Endothelial cell of umbilical vein (primary cell): Measurements from ENCODE around the gene CLIC1. TPM values are rescaled to one million over a fixed set of nuclear protein-coding genes. Genes with fewer than 3 reads are reported as not detected.

Experiments
- BruUV-seq: library from RNA; stranded (reverse); fragments of 400-500 nt; replicated peaks from 2 replicates; lab custom pipeline; 2021; lab: Mats Ljungman, UMichigan
- CTCF ChIA-PET: fragments of 300-600, 350-600 bp; sonication (Branson Sonifier 250); formaldehyde crosslinking; loops from one replicate; lab custom pipeline; 2021; ENCODE audit warnings: antibody characterized with exemption, inconsistent platforms; lab: Charles Lee
- POLR2A ChIA-PET: fragments of 300-600, 350-600 bp; sonication (Branson Sonifier 250); formaldehyde crosslinking; loops from one replicate; lab custom pipeline; 2021; ENCODE audit warnings: antibody characterized with exemption, inconsistent platforms; lab: Charles Lee
- DNase-seq: peaks from one replicate; pipeline ENCODE4 v3.0.0-alpha.2; 2011; ENCODE audit warnings: low read depth, low spot score
- FAIRE-seq: peaks from 2 replicates; lab custom pipeline; 2011; peaks lifted over from hg19 to GRCh38; lab: Jason Lieb, UNC
- H2AFZ ChIP-seq: 2 replicates; pipeline ENCODE4 v1.6.0; 2012; ENCODE audit warnings: low read depth, low read length, control low read depth, inconsistent platforms
- H3K27ac ChIP-seq: 2 replicates; pipeline ENCODE4 v1.5.1; 2011; ENCODE audit warnings: low read depth, mild to moderate bottlenecking, control low read depth, low read length, moderate library complexity; ENCODE audit not compliant: insufficient read depth
- H3K27me3 ChIP-seq, 2 experiments: 2 replicates each; pipeline versions ENCODE4 v1.6.0 to v1.6.1; 2011; ENCODE audit warnings: low read length in 2 of 2, mixed read lengths in 1 of 2; ENCODE audit not compliant: control insufficient read depth in 2 of 2, insufficient read depth in 2 of 2
- H3K36me3 ChIP-seq, 2 experiments: 2 replicates in 1 of 2; 3 replicates in 1 of 2; pipeline ENCODE4 v1.5.1; 2011; ENCODE audit warnings: low read length in 2 of 2, mild to moderate bottlenecking in 1 of 2, moderate library complexity in 1 of 2; ENCODE audit not compliant: control insufficient read depth in 2 of 2, insufficient read depth in 2 of 2; ENCODE audit errors: extremely low read depth in 1 of 2
- H3K4me1 ChIP-seq: 3 replicates; pipeline ENCODE4 v1.5.1; 2011; ENCODE audit warnings: mild to moderate bottlenecking, low read length; ENCODE audit not compliant: control insufficient read depth, insufficient read depth; ENCODE audit errors: extremely low read depth
- H3K4me2 ChIP-seq: 2 replicates; pipeline ENCODE4 v1.6.1; 2011; ENCODE audit warnings: low read length, control low read depth, mixed read lengths; ENCODE audit not compliant: insufficient read depth
- H3K4me3 ChIP-seq, 3 experiments: fragments of 200-600 bp in 1 of 3; sonication (generic), shearing (Covaris generic) in 1 of 3; replicated peaks in 1 of 3; 2 replicates each; pipeline ENCODE4 v1.5.1; 2011 to 2016; ENCODE audit warnings: control low read depth in 3 of 3, low read length in 3 of 3, mild to moderate bottlenecking in 2 of 3, inconsistent platforms in 1 of 3, low read depth in 1 of 3, moderate library complexity in 1 of 3; ENCODE audit not compliant: insufficient read depth in 1 of 3
- H3K79me2 ChIP-seq: 2 replicates; pipeline ENCODE4 v1.6.0; 2012; ENCODE audit warnings: low read length, inconsistent platforms; ENCODE audit not compliant: control insufficient read depth, insufficient read depth
- H3K9ac ChIP-seq: replicated peaks from 2 replicates; pipeline ENCODE3; 2011; ENCODE audit warnings: low read length, control low read depth; ENCODE audit not compliant: insufficient read depth; ENCODE audit errors: extremely low read depth
- H3K9me1 ChIP-seq: replicated peaks from 3 replicates; pipeline ENCODE4 v1.6.0; 2011; ENCODE audit warnings: mild to moderate bottlenecking, low read length; ENCODE audit not compliant: control insufficient read depth, insufficient read depth; ENCODE audit errors: extremely low read depth
- H3K9me3 ChIP-seq: replicated peaks from 2 replicates; pipeline ENCODE4 v1.5.1; 2012; ENCODE audit warnings: low read length, inconsistent platforms; ENCODE audit not compliant: control insufficient read depth, insufficient read depth
- H4K20me1 ChIP-seq: replicated peaks from 2 replicates; pipeline ENCODE3; 2011; ENCODE audit warnings: mild to moderate bottlenecking, low read length; ENCODE audit not compliant: control insufficient read depth, insufficient read depth; ENCODE audit errors: extremely low read depth
- EZH2 ChIP-seq: IDR thresholded peaks from 2 replicates; pipeline ENCODE4 v1.6.1; 2012; ENCODE audit warnings: borderline replicate concordance, low read depth, mild to moderate bottlenecking, moderate library complexity, low read length, inconsistent platforms; ENCODE audit not compliant: severe bottlenecking
- FOS ChIP-seq: IDR thresholded peaks from 2 replicates; pipeline ENCODE4 v1.6.1; 2011; ENCODE audit warnings: mild to moderate bottlenecking, low read length, moderate library complexity, borderline replicate concordance; ENCODE audit not compliant: insufficient read depth
- JUN ChIP-seq: IDR thresholded peaks from 2 replicates; pipeline ENCODE4 v1.6.1; 2011; ENCODE audit warnings: borderline replicate concordance, low read depth; ENCODE audit not compliant: insufficient read length, insufficient read depth
- MAX ChIP-seq: IDR thresholded peaks from 2 replicates; pipeline ENCODE4 v1.6.1; 2011; ENCODE audit not compliant: insufficient read depth, insufficient read length
- MYC ChIP-seq: IDR thresholded peaks from one replicate; pipeline ENCODE4 v1.6.1; 2011; ENCODE audit warnings: mild to moderate bottlenecking, low read depth, low read length
- POLR2A ChIP-seq: IDR thresholded peaks from 2 replicates; pipeline ENCODE4 v1.6.1; 2012; ENCODE audit warnings: low read depth, mild to moderate bottlenecking, control low read depth, low read length
- dilution Hi-C: fragments of 300-500 bp; cut with MboI; formaldehyde crosslinking; loops from one replicate; pipeline ENCODE4 v1.15.0; 2019; ENCODE audit warnings: low sequenced_read_pairs; ENCODE audit not compliant: extremely low pct_ligation_motif_present
- intact Hi-C: fragments of 100-400 bp; cut with micrococcal nuclease; formaldehyde crosslinking; loops from one replicate; pipeline ENCODE4 v1.10.0; 2022
- polyA plus RNA-seq, 4 experiments: library from polyadenylated mRNA; depleted of rRNA in 3 of 4; stranded (reverse) in 3 of 4; unstranded in 1 of 4; fragments of >200 nt; gene quantifications; 2 replicates each; pipeline versions ENCODE4 v1.2.1 to v1.2.3, GENCODE V29; 2011 to 2012; ENCODE audit warnings: missing spikeins in 1 of 4
- total RNA-seq: library from RNA; stranded (reverse); gene quantifications from 2 replicates; pipeline ENCODE4 v1.2.3, GENCODE V29; 2021

The CLIC1 gene
- total and polyA plus RNA-seq, 2 donors (not counting 3 experiments of a cell fraction or from before 2014, with no cell fraction given), result 543 to 578 TPM

GRCh38 chr6:31686483-31686882, 49.8 kb downstream of the CLIC1 start:
- Histone ChIP-seq H4K20me1 (no peaks in the 10 kb centered on the region), H3K9me1 (no peaks in the 10 kb centered on the region), H3K79me2 (no peaks in the 10 kb centered on the region), H3K4me2 (no peak overlapping the region), H3K27ac (no peak overlapping the region), H3K4me1 (peaks cover 12% of the 10 kb centered on the region), H3K36me3 (peaks cover 0 to 34% of the 10 kb centered on the region in 2 experiments), H3K4me3 (no peak overlapping the region), H2AFZ (no peak overlapping the region), H3K9ac (no peak overlapping the region), H3K9me3 (no peaks in the 10 kb centered on the region), H3K27me3 (no peaks in the 10 kb centered on the region)
- intact Hi-C loops, result no loop called here
- no TSS peak for BruUV-seq
- dilution Hi-C loops, result no loop called here
- FAIRE-seq (no peak), DNase-seq (no peak)
- ChIA-PET POLR2A (no interaction called here), CTCF (interaction anchor here (1.0 to 2.1 kb wide), 2 partner anchors 13 to 143 kb away, joined by 3 to 5 read pairs; no protein-coding TSS in a partner anchor)
- no peak for TF ChIP-seq JUN
- TF ChIP-seq MYC, result no peak
- TF ChIP-seq MAX, result no peak

- BruUV-seq, result no TSS peak
- intact Hi-C loops, result no loop called here
- CTCF ChIA-PET, result interaction anchor here (0.6 to 2.0 kb wide), 4 partner anchors 10 to 146 kb away, joined by 3 to 10 read pairs (median 4); no protein-coding TSS in a partner anchor
Measured at GRCh38 chr6:31683591-31683990, 52.7 kb downstream of the CLIC1 start.

More at GRCh38 chr6:31683591-31683990, 52.7 kb downstream of the CLIC1 start:
- Histone ChIP-seq H3K79me2 (no peaks in the 10 kb centered on the region), H3K9me1 (no peaks in the 10 kb centered on the region), H3K36me3 (peaks cover 0 to 20% of the 10 kb centered on the region in 2 experiments), H3K4me3 (no peak overlapping the region), H3K9me3 (no peaks in the 10 kb centered on the region), H4K20me1 (no peaks in the 10 kb centered on the region), H3K27ac (no peak overlapping the region), H3K9ac (no peak overlapping the region), H3K4me2 (no peak overlapping the region), H2AFZ (no peak overlapping the region), H3K4me1 (peaks cover 8% of the 10 kb centered on the region), H3K27me3 (no peaks in the 10 kb centered on the region)
- dilution Hi-C loops, result no loop called here
- POLR2A ChIA-PET, result no interaction called here
- DNase-seq, result no peak
- no peak for FAIRE-seq
- TF ChIP-seq EZH2 (no peak), MYC (no peak), POLR2A (no peak), JUN (no peak), FOS (no peak)
